ENCODE data around the gene TUBAL3. TPM values are rescaled to one million over a fixed set of nuclear protein-coding genes. Genes with fewer than 3 reads are reported as not detected.

TUBAL3 gene
- total RNA-seq, 1 donor from 2014 or later = not detected

DNA sequence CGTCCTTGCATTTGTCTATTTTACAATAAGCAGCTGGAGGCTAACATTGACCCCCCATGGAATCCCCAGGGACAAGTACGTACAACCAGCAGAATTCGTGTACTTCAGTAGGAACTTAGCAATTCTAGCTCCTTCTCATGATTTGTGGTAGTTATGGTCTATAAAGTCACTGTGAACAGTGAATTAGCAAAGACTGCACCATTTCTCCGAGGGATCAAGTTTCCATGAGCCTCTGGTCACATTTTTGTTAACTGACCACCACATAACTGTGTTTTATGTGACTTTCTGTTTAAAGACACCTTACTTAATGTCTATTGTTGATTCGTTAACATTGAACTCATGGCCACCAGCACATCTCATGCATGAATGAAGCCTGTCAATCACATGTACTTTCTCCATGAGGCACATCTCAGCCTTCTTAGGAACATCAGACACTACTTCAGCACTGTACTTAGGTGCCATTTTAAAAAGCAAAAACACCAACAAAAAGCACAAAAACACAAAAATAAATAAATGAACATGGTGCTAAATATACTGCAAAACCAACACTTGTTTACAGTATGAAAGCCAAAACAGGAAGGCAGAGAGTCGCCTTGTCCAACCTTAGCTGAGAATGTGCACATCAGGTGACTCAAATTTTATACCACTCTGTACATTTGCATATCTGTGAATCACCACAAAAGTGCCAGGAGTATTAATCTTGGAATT, 48.9 kb downstream of the TUBAL3 start:
- Histone ChIP-seq H3K27ac (no peak overlapping the region), H3K4me1 (no peaks in the 10 kb centered on the region), H3K27me3 (no peaks in the 10 kb centered on the region), H3K36me3 (no peaks in the 10 kb centered on the region), H3K9me3 (no peaks in the 10 kb centered on the region), H3K4me3 (no peak overlapping the region)
- DNase-seq (ENCODE audit: extremely low spot score in 2 of 2) = no peak
- TF ChIP-seq POLR2A (IDR thresholded peaks at IDR 0.05) (no peak), POLR2AphosphoS5 (IDR thresholded peaks at IDR 0.05; ENCODE audit: insufficient read depth in 1 of 2, low read depth in 1 of 2) (no peak)
- TF ChIP-seq, protein P1, sequence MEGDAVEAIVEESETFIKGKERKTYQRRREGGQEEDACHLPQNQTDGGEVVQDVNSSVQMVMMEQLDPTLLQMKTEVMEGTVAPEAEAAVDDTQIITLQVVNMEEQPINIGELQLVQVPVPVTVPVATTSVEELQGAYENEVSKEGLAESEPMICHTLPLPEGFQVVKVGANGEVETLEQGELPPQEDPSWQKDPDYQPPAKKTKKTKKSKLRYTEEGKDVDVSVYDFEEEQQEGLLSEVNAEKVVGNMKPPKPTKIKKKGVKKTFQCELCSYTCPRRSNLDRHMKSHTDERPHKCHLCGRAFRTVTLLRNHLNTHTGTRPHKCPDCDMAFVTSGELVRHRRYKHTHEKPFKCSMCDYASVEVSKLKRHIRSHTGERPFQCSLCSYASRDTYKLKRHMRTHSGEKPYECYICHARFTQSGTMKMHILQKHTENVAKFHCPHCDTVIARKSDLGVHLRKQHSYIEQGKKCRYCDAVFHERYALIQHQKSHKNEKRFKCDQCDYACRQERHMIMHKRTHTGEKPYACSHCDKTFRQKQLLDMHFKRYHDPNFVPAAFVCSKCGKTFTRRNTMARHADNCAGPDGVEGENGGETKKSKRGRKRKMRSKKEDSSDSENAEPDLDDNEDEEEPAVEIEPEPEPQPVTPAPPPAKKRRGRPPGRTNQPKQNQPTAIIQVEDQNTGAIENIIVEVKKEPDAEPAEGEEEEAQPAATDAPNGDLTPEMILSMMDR (IDR thresholded peaks at IDR 0.05) = no peak
- intact Hi-C loops (cut with DNase I) = no loop called here

DNA sequence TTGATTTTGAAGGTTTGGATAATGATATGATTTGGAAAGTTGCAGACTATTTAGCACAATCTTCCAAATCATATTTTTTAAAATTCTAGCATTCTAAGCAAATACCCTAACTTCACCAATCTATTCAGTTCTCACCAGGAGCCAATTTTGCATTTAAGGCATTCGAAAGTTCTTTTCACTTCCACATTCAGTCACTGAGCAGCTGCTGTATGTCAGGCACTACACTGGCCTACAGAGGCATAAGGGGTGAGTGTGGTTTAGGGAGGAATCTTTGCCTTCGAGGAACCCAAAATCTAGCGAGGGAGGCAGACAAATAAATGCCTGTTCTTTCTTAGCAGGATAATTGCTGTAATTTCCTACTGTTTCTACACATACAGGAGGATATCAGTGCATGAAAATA, 50.6 kb downstream of the TUBAL3 start:
- intact Hi-C loops (cut with DNase I) = no loop called here
- no peak for DNase-seq (ENCODE audit: extremely low spot score in 2 of 2)
- TF ChIP-seq POLR2A (IDR thresholded peaks at IDR 0.05) = no peak
- TF ChIP-seq, protein P1 (IDR thresholded peaks at IDR 0.05) = no peak
- TF ChIP-seq POLR2AphosphoS5 (IDR thresholded peaks at IDR 0.05; ENCODE audit: insufficient read depth in 1 of 2, low read depth in 1 of 2) = no peak
- Histone ChIP-seq H3K36me3 (no peaks in the 10 kb centered on the region), H3K4me3 (no peak overlapping the region), H3K27me3 (no peaks in the 10 kb centered on the region), H3K9me3 (no peaks in the 10 kb centered on the region), H3K4me1 (no peaks in the 10 kb centered on the region), H3K27ac (no peak overlapping the region)

DNA sequence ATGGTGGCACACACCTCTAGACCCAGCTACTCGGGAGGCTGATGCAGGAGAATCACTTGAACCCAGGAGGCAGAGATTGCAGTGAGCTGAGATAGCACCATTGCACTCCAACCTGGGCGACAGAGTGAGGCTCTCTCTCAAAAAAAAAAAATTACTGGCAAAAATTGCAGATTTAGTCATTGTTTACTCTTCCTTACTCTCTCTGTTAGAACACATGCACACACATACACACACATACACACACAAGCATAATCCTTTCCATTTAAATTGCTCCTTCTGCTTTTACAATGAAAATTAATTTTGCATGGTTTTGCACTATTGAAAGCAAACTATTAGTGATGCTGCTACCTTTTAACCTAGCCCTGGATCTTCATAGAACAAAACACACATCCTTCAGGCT, 55.3 kb downstream of the TUBAL3 start:
- no peak for DNase-seq (ENCODE audit: extremely low spot score in 2 of 2)
- Histone ChIP-seq H3K36me3 (no peaks in the 10 kb centered on the region), H3K4me3 (no peak overlapping the region), H3K4me1 (no peaks in the 10 kb centered on the region), H3K27ac (no peak overlapping the region), H3K9me3 (no peaks in the 10 kb centered on the region), H3K27me3 (no peaks in the 10 kb centered on the region)
- TF ChIP-seq, protein P1 (IDR thresholded peaks at IDR 0.05) = no peak
- TF ChIP-seq POLR2AphosphoS5 (IDR thresholded peaks at IDR 0.05; ENCODE audit: insufficient read depth in 1 of 2, low read depth in 1 of 2) (no peak), POLR2A (IDR thresholded peaks at IDR 0.05) (no peak)
- intact Hi-C loops (cut with DNase I) = no loop called here

DNA sequence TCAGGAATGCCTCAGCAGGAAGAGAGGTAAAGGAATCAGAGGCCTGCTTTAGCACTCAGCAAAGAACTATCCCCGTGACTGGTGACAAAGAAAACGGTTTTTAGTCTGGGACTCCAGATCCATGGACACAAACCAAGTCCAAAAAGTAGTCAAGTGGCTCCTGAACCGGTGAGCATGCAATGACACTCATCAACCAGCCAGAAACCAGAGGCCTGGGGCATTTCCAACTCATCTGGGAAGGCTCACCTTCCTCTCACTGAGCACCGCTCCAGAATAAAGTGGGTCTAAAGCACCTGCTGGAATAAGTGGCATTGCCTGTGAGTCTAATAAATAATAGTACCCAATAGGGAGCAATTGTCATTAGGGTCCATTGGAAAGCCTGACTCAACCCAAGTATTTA, 57.7 kb downstream of the TUBAL3 start:
- Histone ChIP-seq H3K9me3 (no peaks in the 10 kb centered on the region), H3K27me3 (no peaks in the 10 kb centered on the region), H3K4me1 (no peaks in the 10 kb centered on the region), H3K36me3 (no peaks in the 10 kb centered on the region), H3K27ac (no peak overlapping the region), H3K4me3 (no peak overlapping the region)
- intact Hi-C loops (cut with DNase I) = no loop called here
- TF ChIP-seq POLR2AphosphoS5 (IDR thresholded peaks at IDR 0.05; ENCODE audit: insufficient read depth in 1 of 2, low read depth in 1 of 2) = no peak
- no peak for TF ChIP-seq POLR2A (IDR thresholded peaks at IDR 0.05)
- TF ChIP-seq, protein P1 (IDR thresholded peaks at IDR 0.05) = no peak
- DNase-seq (ENCODE audit: extremely low spot score in 2 of 2) = no peak

DNA sequence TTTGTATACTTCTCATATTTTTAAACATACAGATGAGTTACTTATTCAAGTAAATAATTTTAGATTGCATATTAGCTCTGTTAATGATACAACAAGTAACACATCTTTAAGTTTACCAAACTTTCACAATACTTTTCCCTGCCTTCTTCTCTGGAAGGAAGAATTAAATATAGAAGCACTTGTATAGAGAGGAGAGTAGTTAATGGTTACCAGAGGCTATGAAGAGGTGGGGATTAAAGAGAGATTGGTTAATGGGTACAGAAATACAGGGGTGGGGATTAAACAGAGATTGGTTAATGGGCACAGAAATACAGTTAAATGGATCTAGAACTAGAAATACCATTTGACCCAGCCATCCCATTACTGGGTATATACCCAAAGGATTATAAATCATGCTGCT, 59.9 kb downstream of the TUBAL3 start:
- H3K9me3 ChIP-seq = no peaks in the 10 kb centered on the region
- TF ChIP-seq, protein P1 (IDR thresholded peaks at IDR 0.05) = no peak
- no peaks in the 10 kb centered on the region for H3K27me3 ChIP-seq
- no peak for DNase-seq (ENCODE audit: extremely low spot score in 2 of 2)
- intact Hi-C loops (cut with DNase I) = no loop called here
- no peak overlapping the region for H3K27ac ChIP-seq
- H3K4me3 ChIP-seq = no peak overlapping the region
- no peaks in the 10 kb centered on the region for H3K36me3 ChIP-seq
- H3K4me1 ChIP-seq = no peaks in the 10 kb centered on the region

Measured in vagina (tissue), 2 donors.